PC-3 (cell line): ENCODE results near the gene KCNH3. TPM values are rescaled to one million over a fixed set of nuclear protein-coding genes. Genes with fewer than 3 reads are reported as not detected.

Source experiments
- ATAC-seq: fragments of 200-7000 bp; cut with Tn5 transposase; 2 replicates; pipeline ENCODE4 v1.9.1; 2020; ENCODE audit warnings: mild to moderate bottlenecking, moderate library complexity
- BruUV-seq: library from RNA; stranded (reverse); fragments of 400-500 nt; replicated peaks from 2 replicates; lab custom pipeline; 2021; lab: Mats Ljungman, UMichigan
- CTCF ChIA-PET: fragments of 300-600 bp; sonication (Branson Sonifier 250); formaldehyde crosslinking; loops from one replicate; lab custom pipeline; 2022; ENCODE audit warnings: antibody characterized with exemption; lab: Charles Lee
- POLR2A ChIA-PET: fragments of 300-600 bp; sonication (Branson Sonifier 250); formaldehyde crosslinking; loops from one replicate; lab custom pipeline; 2022; ENCODE audit warnings: antibody characterized with exemption; ENCODE audit not compliant: unreplicated experiment; lab: Charles Lee
- DNase-seq: peaks from one replicate; pipeline ENCODE4 v3.0.0-alpha.2; 2015
- H2AFZ ChIP-seq: fragments of 300-600 bp; sonication (generic); 2 replicates; pipeline ENCODE4 v1.6.0; 2016; ENCODE audit warnings: antibody characterized with exemption, low read length
- H3F3A ChIP-seq: fragments of 300-600 bp; sonication (generic); one replicate; pipeline ENCODE4 v1.6.0; 2017; ENCODE audit warnings: antibody characterized with exemption, low read length, control low read depth, mild to moderate bottlenecking; ENCODE audit not compliant: unreplicated experiment
- H3K27ac ChIP-seq: fragments of 300-600 bp; sonication (generic); 2 replicates; pipeline ENCODE4 v1.5.1; 2016; ENCODE audit warnings: mild to moderate bottlenecking, low read length
- H3K27me3 ChIP-seq: fragments of 300-600 bp; sonication (generic); 2 replicates; pipeline ENCODE4 v1.6.1; 2016; ENCODE audit warnings: low read length, mixed read lengths
- H3K36me3 ChIP-seq: fragments of 300-600 bp; sonication (generic); 2 replicates; pipeline ENCODE4 v1.6.1; 2016; ENCODE audit warnings: low read depth, mixed run types, low read length, mixed read lengths
- H3K4me1 ChIP-seq: fragments of 300-600 bp; sonication (generic); 2 replicates; pipeline ENCODE4 v1.5.1; 2016; ENCODE audit warnings: low read length; ENCODE audit not compliant: insufficient read depth
- H3K4me2 ChIP-seq: fragments of 300-600 bp; sonication (generic); 2 replicates; pipeline ENCODE4 v1.6.0; 2016; ENCODE audit warnings: low read length
- H3K4me3 ChIP-seq: fragments of 300-600 bp; sonication (generic); 2 replicates; pipeline ENCODE4 v1.5.1; 2016; ENCODE audit warnings: mild to moderate bottlenecking, low read length, mixed read lengths
- H3K79me2 ChIP-seq: fragments of 300-600 bp; sonication (generic); 2 replicates; pipeline ENCODE4 v1.6.1; 2017; ENCODE audit warnings: low read length, mixed read lengths
- H3K9ac ChIP-seq: fragments of 300-600 bp; sonication (generic); 2 replicates; pipeline ENCODE4 v1.6.0; 2016; ENCODE audit warnings: mild to moderate bottlenecking, low read length
- H3K9me2 ChIP-seq: fragments of 300-600 bp; sonication (generic); replicated peaks from 2 replicates; pipeline ENCODE4 v1.6.1; 2016; ENCODE audit warnings: mixed run types, low read length, mixed read lengths
- H3K9me3 ChIP-seq: fragments of 300-600 bp; sonication (generic); 2 replicates; pipeline ENCODE4 v1.6.1; 2016; ENCODE audit warnings: low read length, mixed read lengths
- H4K20me1 ChIP-seq: fragments of 300-600 bp; sonication (generic); 2 replicates; pipeline ENCODE4 v1.6.1; 2016; ENCODE audit warnings: low read length, mixed read lengths
- CTCF ChIP-seq: fragments of 300-600 bp; sonication (generic); conservative IDR thresholded peaks from 2 replicates; pipeline ENCODE4 v1.5.1; 2017; ENCODE audit warnings: antibody characterized with exemption, low read depth, mild to moderate bottlenecking, low read length
- EZH2 ChIP-seq: fragments of 300-600 bp; sonication (generic); IDR thresholded peaks from one replicate; pipeline ENCODE4 v1.6.1; 2017; ENCODE audit warnings: antibody characterized with exemption, mild to moderate bottlenecking, low read length; ENCODE audit not compliant: unreplicated experiment
- EZH2phosphoT487 ChIP-seq: fragments of 300-600 bp; sonication (generic); IDR thresholded peaks from 2 replicates; pipeline ENCODE4 v1.6.1; 2018; ENCODE audit warnings: mild to moderate bottlenecking, antibody characterized with exemption, low read length, borderline replicate concordance
- intact Hi-C: fragments of 100-400 bp; cut with micrococcal nuclease; formaldehyde crosslinking; loops from 2 replicates; pipeline ENCODE4 v1.9.0; 2023
- total RNA-seq: library from RNA; depleted of rRNA; stranded (reverse); fragments of >200 nt; gene quantifications from 2 replicates; pipeline ENCODE4 v1.2.3, GENCODE V29; 2014

The KCNH3 gene
- total RNA-seq, 1 experiment from 2014 or later, result 0.07 TPM

- Histone ChIP-seq H3K4me2 (no peak overlapping the region), H3K9ac (no peak overlapping the region), H3F3A (no peaks in the 10 kb centered on the region), H3K9me3 (no peaks in the 10 kb centered on the region), H3K9me2 (no peaks in the 10 kb centered on the region), H3K79me2 (peaks cover 20% of the 10 kb centered on the region), H3K4me1 (peaks cover 9% of the 10 kb centered on the region; the same call in 1 of the 2 replicates), H3K27ac (no peak overlapping the region), H3K27me3 (no peaks in the 10 kb centered on the region), H4K20me1 (0 out of 2 replicates have a peak, but pooled peaks cover 4% of the 10 kb centered on the region), H3K4me3 (no peak overlapping the region), H2AFZ (no peak overlapping the region), H3K36me3 (peaks cover 20% of the 10 kb centered on the region)
- BruUV-seq, result no TSS peak
- intact Hi-C loops, result no loop called here
- no peak for DNase-seq
- no peak for TF ChIP-seq EZH2phosphoT487
- no peak for TF ChIP-seq EZH2
- TF ChIP-seq CTCF, result no peak
- ChIA-PET CTCF (no interaction called here), POLR2A (interaction anchor here (0.6 kb wide), 1 partner anchor 204 kb away, joined by 15 read pairs; no protein-coding TSS in a partner anchor)
- ATAC-seq, result no peak
Measured at GRCh38 chr12:49562233-49562632, 23.4 kb downstream of the KCNH3 start.

- H3K79me2 ChIP-seq, result peaks cover 26% of the 10 kb centered on the region
- no peak for TF ChIP-seq CTCF
- no peak for TF ChIP-seq EZH2phosphoT487
- TF ChIP-seq EZH2, result no peak
- H3K9ac ChIP-seq, result no peak overlapping the region
- no peak for DNase-seq
- ChIA-PET POLR2A (no interaction called here), CTCF (no interaction called here)
- peaks cover 20% of the 10 kb centered on the region for H3K36me3 ChIP-seq
- H3K9me3 ChIP-seq, result no peaks in the 10 kb centered on the region
- intact Hi-C loops, result no loop called here
- no peak overlapping the region for H3K4me2 ChIP-seq
- BruUV-seq, result no TSS peak
- H3F3A ChIP-seq, result no peaks in the 10 kb centered on the region
- no peaks in the 10 kb centered on the region for H3K9me2 ChIP-seq
- H3K4me1 ChIP-seq, result peaks cover 9% of the 10 kb centered on the region; the same call in 1 of the 2 replicates
- 0 out of 2 replicates have a peak, but pooled peaks cover 6% of the 10 kb centered on the region for H4K20me1 ChIP-seq
- no peak for ATAC-seq
- no peak overlapping the region for H3K4me3 ChIP-seq
- no peaks in the 10 kb centered on the region for H3K27me3 ChIP-seq
- no peak overlapping the region for H3K27ac ChIP-seq
- no peak overlapping the region for H2AFZ ChIP-seq
Measured at GRCh38 chr12:49562831-49563230, 24.0 kb downstream of the KCNH3 start.

- BruUV-seq, result no TSS peak
- TF ChIP-seq EZH2, result no peak
- TF ChIP-seq CTCF, result no peak
- no peak for TF ChIP-seq EZH2phosphoT487
- no peak overlapping the region for H2AFZ ChIP-seq
- H3K27me3 ChIP-seq, result no peaks in the 10 kb centered on the region
- H3F3A ChIP-seq, result no peaks in the 10 kb centered on the region
- intact Hi-C loops, result no loop called here
- peaks cover 37% of the 10 kb centered on the region for H3K79me2 ChIP-seq
- H3K4me2 ChIP-seq, result no peak overlapping the region
- no peak overlapping the region for H3K27ac ChIP-seq
- no peak overlapping the region for H3K9ac ChIP-seq
- H3K4me3 ChIP-seq, result no peak overlapping the region
- no peak for ATAC-seq
- no peak for DNase-seq
- CTCF ChIA-PET, result interaction anchor here (0.7 kb wide), 1 partner anchor 10 kb away, joined by 3 read pairs; no protein-coding TSS in a partner anchor
- peaks cover 20% of the 10 kb centered on the region for H3K36me3 ChIP-seq
- H4K20me1 ChIP-seq, result 0 out of 2 replicates have a peak, but pooled peaks cover 6% of the 10 kb centered on the region
- no peaks in the 10 kb centered on the region for H3K9me2 ChIP-seq
- H3K9me3 ChIP-seq, result no peaks in the 10 kb centered on the region
- H3K4me1 ChIP-seq, result peaks cover 12% of the 10 kb centered on the region; the same call in 1 of the 2 replicates
- POLR2A ChIA-PET, result no interaction called here
Measured at GRCh38 chr12:49563951-49564685, 25.3 kb downstream of the KCNH3 start.
